M059J (cell line): ENCODE results near the gene ANAPC4. TPM values are rescaled to one million over a fixed set of nuclear protein-coding genes. Genes with fewer than 3 reads are reported as not detected.

Source experiments
- total RNA-seq: library from RNA; depleted of rRNA; stranded (reverse); fragments of >200 nt; shearing (Covaris generic); gene quantifications from 2 replicates; pipeline ENCODE4 v1.2.3, GENCODE V29; 2014; rRNA removed

Gene ANAPC4
- total RNA-seq, 1 experiment from 2014 or later = 19.8 TPM

Other genes starting within 250 kb of the ANAPC4 start
- gene SEPSECS, start 216.8 kb upstream of the ANAPC4 start, total RNA-seq = 3.6 and 7.0 TPM in 2 replicates
- gene PI4K2B, start 143.2 kb upstream of the ANAPC4 start, total RNA-seq = 39.4 and 56.2 TPM in 2 replicates
- gene ZCCHC4, start 64.5 kb upstream of the ANAPC4 start, total RNA-seq = 10.3 and 15.9 TPM in 2 replicates